ENCODE measurements around the gene RPH3AL. TPM values are rescaled to one million over a fixed set of nuclear protein-coding genes. Genes with fewer than 3 reads are reported as not detected.

RPH3AL gene
- total RNA-seq, 1 experiment from 2014 or later: 6.9 TPM

GRCh38 chr17:162689-163088 lies 189.9 kb downstream of the RPH3AL start:
- DNase-seq (ENCODE audit: low spot score): no peak
- in situ Hi-C loops (cut with HindIII; ENCODE audit: low sequenced_read_pairs): no loop called here

Other genes with a start within 250 kb of the RPH3AL start
- gene SCGB1C2, start 215.2 kb downstream of the RPH3AL start, total RNA-seq (2014; rRNA removed; shearing (Covaris generic)): not detected in 2 replicates
- gene DOC2B, start 171.2 kb downstream of the RPH3AL start, total RNA-seq (2014; rRNA removed; shearing (Covaris generic)): not detected in 2 replicates
- gene RFLNB, start 93.1 kb upstream of the RPH3AL start, total RNA-seq (2014; rRNA removed; shearing (Covaris generic)): 224 and 259 TPM in 2 replicates

All from G401 (cell line).